Measurements from ENCODE around the gene SYNGR2.
"Not testable (repeated sequence)": the region's sequence is repeated elsewhere in the genome, so short reads cannot be mapped to it uniquely, and the experiment has no call there.

The SYNGR2 gene

GRCh38 chr17:78171591-78172248 lies 3.3 kb downstream of the SYNGR2 start:
- not testable (repeated sequence) for DNase-seq (ENCODE audit: low spot score in 2 of 2); H3K9me3 Mint-ChIP-seq; ATAC-seq
- Mint-ChIP-seq H3K36me3 (peaks cover 79% of the 10 kb centered on the region), H3K4me3 (peak overlapping the region; percentile 69), H3K4me1 (peaks cover 61% of the 10 kb centered on the region), H3K27ac (peak overlapping the region; percentile 94)

- ATAC-seq (no peak), DNase-seq (ENCODE audit: low spot score in 2 of 2) (no peak)
Measured at GRCh38 chr17:78172249-78173051, 4.1 kb downstream of the SYNGR2 start.

GRCh38 chr17:78173097-78173715 lies 4.8 kb downstream of the SYNGR2 start:
- H3K4me1 Mint-ChIP-seq = peaks cover 61% of the 10 kb centered on the region
- H3K27ac Mint-ChIP-seq = peak overlapping the region; percentile 94
- ATAC-seq = peak; percentile 53
- no peak for DNase-seq (ENCODE audit: low spot score in 2 of 2)
- H3K9me3 Mint-ChIP-seq = no peaks in the 10 kb centered on the region
- peaks cover 92% of the 10 kb centered on the region for H3K36me3 Mint-ChIP-seq
- peak overlapping the region; percentile 69 for H3K4me3 Mint-ChIP-seq

More at GRCh38 chr17:78172249-78173051, 4.1 kb downstream of the SYNGR2 start:
- Mint-ChIP-seq H3K27ac (peak overlapping the region; percentile 94), H3K9me3 (no peaks in the 10 kb centered on the region), H3K4me3 (peak overlapping the region; percentile 69), H3K4me1 (peaks cover 66% of the 10 kb centered on the region), H3K36me3 (peaks cover 85% of the 10 kb centered on the region)

- DNase-seq (ENCODE audit: low spot score in 2 of 2) (no peak), ATAC-seq (no peak)
- Mint-ChIP-seq H3K9me3 (no peaks in the 10 kb centered on the region), H3K36me3 (peaks cover 98% of the 10 kb centered on the region), H3K27ac (peak overlapping the region; percentile 94), H3K4me3 (no peak overlapping the region), H3K4me1 (peaks cover 59% of the 10 kb centered on the region)
Measured at GRCh38 chr17:78174346-78174869, 6.0 kb downstream of the SYNGR2 start.

- no peaks in the 10 kb centered on the region for H3K9me3 Mint-ChIP-seq
- no peak for DNase-seq (ENCODE audit: low spot score in 2 of 2)
- H3K4me1 Mint-ChIP-seq = peaks cover 56% of the 10 kb centered on the region
- H3K36me3 Mint-ChIP-seq = peaks cover 98% of the 10 kb centered on the region
- H3K27ac Mint-ChIP-seq = no peak overlapping the region
- no peak overlapping the region for H3K4me3 Mint-ChIP-seq
- no peak for ATAC-seq
Measured at GRCh38 chr17:78174870-78175642, 6.7 kb downstream of the SYNGR2 start.

DNA sequence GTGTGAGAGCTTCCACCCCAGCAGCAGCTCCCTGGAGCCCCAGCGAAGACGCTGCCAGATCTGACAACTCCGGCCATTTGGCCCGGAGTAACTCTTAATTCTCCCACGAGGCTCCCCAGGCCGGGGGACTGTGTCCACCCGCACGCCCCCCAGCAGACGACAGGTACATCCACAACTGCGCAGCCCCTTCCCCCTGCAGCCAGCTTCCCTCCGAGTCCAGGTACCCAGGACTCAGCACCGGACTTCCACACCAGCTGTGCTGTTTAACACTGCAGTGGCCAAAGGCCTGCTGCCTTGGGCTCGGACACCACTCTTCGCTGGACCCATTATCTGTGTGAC lies 7.2 kb downstream of the SYNGR2 start:
- Mint-ChIP-seq H3K27ac (no peak overlapping the region), H3K36me3 (peaks cover 98% of the 10 kb centered on the region), H3K4me3 (no peak overlapping the region)

GRCh38 chr17:78176548-78177025 lies 8.2 kb downstream of the SYNGR2 start:
- Mint-ChIP-seq H3K4me3 (no peak overlapping the region), H3K36me3 (peaks cover 98% of the 10 kb centered on the region), H3K4me1 (peaks cover 50% of the 10 kb centered on the region), H3K9me3 (no peaks in the 10 kb centered on the region), H3K27ac (peak overlapping the region; percentile 61)
- DNase-seq (ENCODE audit: low spot score in 2 of 2) = peak; percentile 68 to 84
- ATAC-seq = peak; percentile 81

More for the DNA sequence above, 7.2 kb downstream of the SYNGR2 start:
- Mint-ChIP-seq H3K4me1 (peaks cover 56% of the 10 kb centered on the region), H3K9me3 (no peaks in the 10 kb centered on the region)
- ATAC-seq (no peak), DNase-seq (ENCODE audit: low spot score in 2 of 2) (no peak)

GRCh38 chr17:78179372-78179771 lies 11.0 kb downstream of the SYNGR2 start:
- no peaks in the 10 kb centered on the region for H3K9me3 Mint-ChIP-seq
- H3K36me3 Mint-ChIP-seq = peaks cover 98% of the 10 kb centered on the region
- H3K4me1 Mint-ChIP-seq = peaks cover 32% of the 10 kb centered on the region
- no peak overlapping the region for H3K27ac Mint-ChIP-seq
- no peak for DNase-seq (ENCODE audit: low spot score in 2 of 2)
- peak overlapping the region; percentile 15 for H3K4me3 Mint-ChIP-seq
- no peak for ATAC-seq

GRCh38 chr17:78180083-78180482 lies 11.7 kb downstream of the SYNGR2 start:
- Mint-ChIP-seq H3K4me3 (peak overlapping the region; percentile 15), H3K27ac (peak overlapping the region; percentile 2), H3K9me3 (no peaks in the 10 kb centered on the region), H3K4me1 (peaks cover 38% of the 10 kb centered on the region), H3K36me3 (peaks cover 98% of the 10 kb centered on the region)
- peak; percentile 22 for ATAC-seq
- no peak for DNase-seq (ENCODE audit: low spot score in 2 of 2)

DNA sequence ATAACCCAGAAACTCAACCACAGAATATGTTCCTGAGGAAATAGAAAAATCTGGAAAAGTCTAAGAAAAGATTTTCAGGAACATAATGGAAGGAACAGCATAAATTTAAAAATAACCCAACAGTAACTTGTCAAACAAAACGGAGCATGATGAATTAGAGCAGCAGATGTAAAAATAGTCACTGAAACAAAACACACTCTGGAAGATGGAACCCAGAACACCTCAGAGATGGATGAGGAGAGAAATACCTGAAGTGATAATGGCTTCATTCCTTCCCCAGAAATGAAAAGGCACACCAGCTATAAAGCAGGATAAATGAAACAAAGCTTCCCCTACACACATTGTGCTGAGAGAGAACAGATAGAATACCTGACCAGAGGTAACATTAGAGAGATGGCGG lies 12.1 kb downstream of the SYNGR2 start:
- Mint-ChIP-seq H3K36me3 (peaks cover 98% of the 10 kb centered on the region), H3K4me1 (peaks cover 40% of the 10 kb centered on the region), H3K27ac (peak overlapping the region; percentile 2), H3K4me3 (peak overlapping the region; percentile 15), H3K9me3 (no peaks in the 10 kb centered on the region)
- ATAC-seq (no peak), DNase-seq (ENCODE audit: low spot score in 2 of 2) (no peak)

DNA sequence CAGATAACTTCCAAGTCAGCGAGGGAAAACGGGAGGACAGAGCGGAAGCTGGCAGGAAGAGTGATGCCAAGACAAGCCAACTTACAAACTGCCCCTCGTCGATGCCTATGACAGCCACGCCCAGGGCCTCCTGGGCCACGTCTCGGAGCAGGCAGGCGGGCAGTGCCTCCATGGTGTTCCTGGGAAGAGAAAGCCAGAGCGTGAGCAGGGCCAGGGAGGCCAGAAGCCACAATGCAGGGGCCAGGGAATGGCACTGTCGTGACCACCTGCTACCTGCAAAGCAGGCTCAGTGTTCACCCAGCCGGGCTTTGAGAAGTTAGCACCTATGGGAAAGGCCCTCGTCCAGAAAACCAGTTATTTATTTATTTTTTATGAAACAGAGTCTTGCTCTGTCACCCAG lies 14.1 kb downstream of the SYNGR2 start:
- no peak overlapping the region for H3K4me3 Mint-ChIP-seq
- DNase-seq (ENCODE audit: low spot score in 2 of 2) = no peak
- H3K36me3 Mint-ChIP-seq = peaks cover 92% of the 10 kb centered on the region
- ATAC-seq = no peak
- no peak overlapping the region for H3K27ac Mint-ChIP-seq
- no peaks in the 10 kb centered on the region for H3K9me3 Mint-ChIP-seq
- peaks cover 31% of the 10 kb centered on the region for H3K4me1 Mint-ChIP-seq

GRCh38 chr17:78183916-78184315 lies 15.5 kb downstream of the SYNGR2 start:
- H3K4me1 Mint-ChIP-seq = peaks cover 36% of the 10 kb centered on the region
- H3K4me3 Mint-ChIP-seq = peak overlapping the region; percentile 74
- no peaks in the 10 kb centered on the region for H3K9me3 Mint-ChIP-seq
- DNase-seq (ENCODE audit: low spot score in 2 of 2) (no peak), ATAC-seq (no peak)
- H3K36me3 Mint-ChIP-seq = peaks cover 78% of the 10 kb centered on the region
- no peak overlapping the region for H3K27ac Mint-ChIP-seq

DNA sequence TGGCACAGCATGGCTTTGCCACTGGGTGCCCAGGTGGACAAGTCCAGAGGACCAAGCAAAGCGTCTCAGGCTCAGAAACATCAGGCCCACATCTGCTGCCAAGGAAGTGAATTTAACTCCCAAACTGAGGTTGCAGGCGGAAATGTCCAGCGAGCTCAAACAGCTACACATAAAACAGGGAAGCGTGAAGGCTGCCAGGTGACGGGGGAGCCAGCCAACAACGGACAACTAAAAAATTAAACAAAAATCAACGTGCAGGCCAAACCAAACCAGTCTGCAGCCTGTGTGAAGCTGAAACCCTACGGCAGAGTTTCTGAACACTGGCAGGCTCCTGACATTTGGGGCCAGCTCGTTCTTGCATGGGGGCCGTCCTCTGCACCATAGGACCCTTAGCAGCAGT lies 16.0 kb downstream of the SYNGR2 start:
- peaks cover 74% of the 10 kb centered on the region for H3K36me3 Mint-ChIP-seq
- no peak overlapping the region for H3K27ac Mint-ChIP-seq
- no peak for DNase-seq (ENCODE audit: low spot score in 2 of 2)
- no peak for ATAC-seq
- peak overlapping the region; percentile 74 for H3K4me3 Mint-ChIP-seq
- peaks cover 36% of the 10 kb centered on the region for H3K4me1 Mint-ChIP-seq
- no peaks in the 10 kb centered on the region for H3K9me3 Mint-ChIP-seq

DNA sequence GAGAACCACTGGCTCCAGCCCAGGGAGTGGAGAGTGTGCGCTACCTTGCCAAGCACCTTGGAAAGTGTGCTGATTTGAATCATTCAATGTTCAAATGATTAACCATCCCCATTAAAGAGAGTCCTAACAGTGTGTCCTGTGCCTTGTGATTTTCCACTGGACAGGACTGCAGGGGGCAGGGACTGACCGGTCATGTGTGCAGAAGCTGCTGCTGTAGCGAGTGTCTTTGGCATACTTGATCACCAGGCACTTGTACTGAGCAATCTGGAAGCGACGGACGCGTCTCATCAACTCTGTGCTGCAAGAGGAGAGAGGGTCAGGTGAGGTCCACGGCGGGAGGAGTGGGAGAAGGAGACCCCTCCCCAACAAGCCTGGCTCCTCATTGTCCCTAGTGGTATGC lies 16.5 kb downstream of the SYNGR2 start:
- DNase-seq (ENCODE audit: low spot score in 2 of 2) (no peak), ATAC-seq (no peak)
- H3K4me3 Mint-ChIP-seq = peak overlapping the region; percentile 74
- no peak overlapping the region for H3K27ac Mint-ChIP-seq
- no peaks in the 10 kb centered on the region for H3K9me3 Mint-ChIP-seq
- peaks cover 69% of the 10 kb centered on the region for H3K36me3 Mint-ChIP-seq
- H3K4me1 Mint-ChIP-seq = peaks cover 37% of the 10 kb centered on the region
